ENCODE results near the gene PID1.

- TF ChIP-seq POLR2A (IDR thresholded peaks at IDR 0.05), result no peak
- no peak for TF ChIP-seq CTCF (IDR thresholded peaks at IDR 0.05)
These were observed 237.3 kb downstream of the PID1 start for GRCh38 chr2:229033816-229034215.
